HEK293 (cell line): ENCODE results near the gene ICAM5.

Source experiments
- CTCF ChIA-PET: fragments of 350-600 bp; formaldehyde crosslinking; extraction: SDS; loops from one replicate; lab custom pipeline; 2021; ENCODE audit warnings: antibody characterized with exemption; lab: Yijun Ruan, JAX
- POLR2A ChIA-PET: fragments of 300-600 bp; formaldehyde crosslinking; extraction: SDS; loops from one replicate; lab custom pipeline; 2020; ENCODE audit warnings: antibody characterized with exemption, inconsistent platforms; lab: Yijun Ruan, JAX
- H3K27ac ChIP-seq: fragments of 200-500 bp; sonication (Bioruptor generic); 2 replicates; pipeline ENCODE4 v1.5.1; 2014; ENCODE audit warnings: low read depth, low read length, control low read depth, inconsistent platforms; ENCODE audit errors: extremely low read depth
- H3K36me3 ChIP-seq, 2 experiments: fragments of 200-500 bp in 1 of 2; sonication (Bioruptor generic) in 1 of 2; 1 replicate in 1 of 2; 2 replicates in 1 of 2; pipeline ENCODE4 v1.5.1; 2014 to 2017; ENCODE audit warnings: inconsistent platforms in 2 of 2, low read length in 2 of 2; ENCODE audit not compliant: control insufficient read depth in 2 of 2, insufficient read depth in 1 of 2
- H3K4me1 ChIP-seq: fragments of 200-500 bp; sonication (Bioruptor generic); 2 replicates; pipeline ENCODE4 v1.5.1; 2014; ENCODE audit warnings: mild to moderate bottlenecking, low read length, inconsistent platforms; ENCODE audit not compliant: control insufficient read depth, insufficient read depth
- H3K4me3 ChIP-seq: 2 replicates; pipeline ENCODE4 v1.5.1; 2011; ENCODE audit warnings: low read depth, mild to moderate bottlenecking, control low read depth, low read length, moderate library complexity
- H3K9me3 ChIP-seq: fragments of 200-500 bp; sonication (Bioruptor generic); 2 replicates; pipeline ENCODE4 v1.5.1; 2014; ENCODE audit warnings: low read depth, low read length, inconsistent platforms; ENCODE audit not compliant: control insufficient read depth, insufficient read depth
- ATF2 ChIP-seq: fragments of 450-650 bp; formaldehyde crosslinking; IDR thresholded peaks from 2 replicates; pipeline ENCODE4 v1.5.1; 2016; ENCODE audit warnings: missing biosample characterization, missing genetic modification characterization, low read depth
- BCL11B ChIP-seq: fragments of 450-650 bp; formaldehyde crosslinking; IDR thresholded peaks from 2 replicates; pipeline ENCODE4 v1.5.1; 2016; ENCODE audit warnings: low read depth, missing biosample characterization, missing genetic modification characterization
- EGR2 ChIP-seq: fragments of 450-650 bp; formaldehyde crosslinking; IDR thresholded peaks from 2 replicates; pipeline ENCODE4 v1.5.1; 2016; ENCODE audit warnings: low read depth, missing biosample characterization, missing genetic modification characterization
- KLF8 ChIP-seq: fragments of 450-650 bp; formaldehyde crosslinking; IDR thresholded peaks from 2 replicates; pipeline ENCODE4 v1.5.1; 2016; ENCODE audit warnings: missing biosample characterization, missing genetic modification characterization
- PBX3 ChIP-seq: sonication (generic); formaldehyde crosslinking; IDR thresholded peaks from 2 replicates; pipeline ENCODE4 v1.8.1; 2022; ENCODE audit warnings: mild to moderate bottlenecking, moderate library complexity, missing genetic modification reagents
- PRDM4 ChIP-seq: fragments of 450-650 bp; formaldehyde crosslinking; IDR thresholded peaks from 2 replicates; pipeline ENCODE4 v1.5.1; 2017; ENCODE audit warnings: missing biosample characterization, missing genetic modification characterization
- REPIN1 ChIP-seq: fragments of 450-650 bp; formaldehyde crosslinking; IDR thresholded peaks from 2 replicates; pipeline ENCODE4 v1.5.1; 2017; ENCODE audit warnings: missing biosample characterization, missing genetic modification characterization, low read depth
- SETDB1 ChIP-seq: IDR thresholded peaks from one replicate; pipeline ENCODE4 v1.6.1; 2017; ENCODE audit warnings: mild to moderate bottlenecking, low read length, moderate library complexity, mixed read lengths; ENCODE audit not compliant: insufficient read length
- ZBTB26 ChIP-seq: fragments of 450-650 bp; formaldehyde crosslinking; optimal IDR thresholded peaks from 2 replicates; pipeline ENCODE3; 2016; ENCODE audit warnings: missing biosample characterization, mild to moderate bottlenecking, missing genetic modification characterization
- ZBTB48 ChIP-seq: fragments of 450-650 bp; formaldehyde crosslinking; IDR thresholded peaks from 2 replicates; pipeline ENCODE4 v1.5.1; 2016; ENCODE audit warnings: missing biosample characterization, missing genetic modification characterization
- ZBTB7A ChIP-seq: fragments of 450-650 bp; formaldehyde crosslinking; IDR thresholded peaks from 2 replicates; pipeline ENCODE4 v1.5.1; 2016; ENCODE audit warnings: low read depth, missing biosample characterization, missing genetic modification characterization
- ZBTB8A ChIP-seq: fragments of 450-650 bp; formaldehyde crosslinking; IDR thresholded peaks from 2 replicates; pipeline ENCODE4 v1.5.1; 2016; ENCODE audit warnings: missing biosample characterization, missing genetic modification characterization
- ZNF112 ChIP-seq: fragments of 450-650 bp; formaldehyde crosslinking; IDR thresholded peaks from 2 replicates; pipeline ENCODE4 v1.5.0; 2017; ENCODE audit warnings: missing biosample characterization, missing genetic modification characterization
- ZNF114 ChIP-seq: fragments of 450-650 bp; formaldehyde crosslinking; IDR thresholded peaks from 2 replicates; pipeline ENCODE4 v1.5.0; 2017; ENCODE audit warnings: missing biosample characterization, missing genetic modification characterization
- ZNF155 ChIP-seq: fragments of 450-650 bp; formaldehyde crosslinking; IDR thresholded peaks from 2 replicates; pipeline ENCODE4 v1.5.1; 2016; ENCODE audit warnings: missing biosample characterization, missing genetic modification characterization
- ZNF266 ChIP-seq: fragments of 450-650 bp; formaldehyde crosslinking; IDR thresholded peaks from 2 replicates; pipeline ENCODE4 v1.5.1; 2016; ENCODE audit warnings: missing biosample characterization, missing genetic modification characterization, low read depth
- ZNF426 ChIP-seq: fragments of 450-650 bp; formaldehyde crosslinking; IDR thresholded peaks from 2 replicates; pipeline ENCODE4 v1.5.1; 2017; ENCODE audit warnings: missing biosample characterization, missing genetic modification characterization, mild to moderate bottlenecking, inconsistent platforms, moderate library complexity
- ZNF473 ChIP-seq: fragments of 450-650 bp; formaldehyde crosslinking; IDR thresholded peaks from 2 replicates; pipeline ENCODE4 v1.5.1; 2017; ENCODE audit warnings: missing biosample characterization, missing genetic modification characterization
- ZNF513 ChIP-seq: fragments of 450-650 bp; IDR thresholded peaks from 2 replicates; pipeline ENCODE4 v1.5.1; 2018; ENCODE audit warnings: missing biosample characterization, missing genetic modification characterization
- ZNF560 ChIP-seq: fragments of 450-650 bp; formaldehyde crosslinking; IDR thresholded peaks from 2 replicates; pipeline ENCODE4 v1.5.1; 2017; ENCODE audit warnings: missing biosample characterization, missing genetic modification characterization, borderline replicate concordance
- ZNF561 ChIP-seq: fragments of 450-650 bp; IDR thresholded peaks from 2 replicates; pipeline ENCODE4 v1.5.1; 2018; ENCODE audit warnings: missing biosample characterization, missing genetic modification characterization, borderline replicate concordance
- ZNF596 ChIP-seq: fragments of 450-650 bp; IDR thresholded peaks from 2 replicates; pipeline ENCODE4 v1.5.0; 2018; ENCODE audit warnings: missing biosample characterization, mild to moderate bottlenecking, missing genetic modification characterization, moderate library complexity
- ZNF645 ChIP-seq: fragments of 450-650 bp; formaldehyde crosslinking; IDR thresholded peaks from 2 replicates; pipeline ENCODE4; 2016; ENCODE audit warnings: missing biosample characterization, missing genetic modification characterization
- ZNF785 ChIP-seq: fragments of 450-650 bp; formaldehyde crosslinking; IDR thresholded peaks from 2 replicates; pipeline ENCODE4 v1.5.1; 2016; ENCODE audit warnings: missing biosample characterization, missing genetic modification characterization
- ZNF837 ChIP-seq: fragments of 450-650 bp; formaldehyde crosslinking; IDR thresholded peaks from 2 replicates; pipeline ENCODE4 v1.5.1; 2016; ENCODE audit warnings: missing biosample characterization, missing genetic modification characterization
- ZSCAN4 ChIP-seq: fragments of 450-650 bp; formaldehyde crosslinking; IDR thresholded peaks from 2 replicates; pipeline ENCODE4 v1.5.1; 2017; ENCODE audit warnings: missing biosample characterization, missing genetic modification characterization
- ZXDB ChIP-seq: fragments of 450-650 bp; formaldehyde crosslinking; IDR thresholded peaks from 2 replicates; pipeline ENCODE4 v1.5.1; 2016; ENCODE audit warnings: missing biosample characterization, missing genetic modification characterization

The ICAM5 gene

GRCh38 chr19:10321874-10322835 is 32.4 kb downstream of the ICAM5 start:
- ChIA-PET CTCF (no interaction called here), POLR2A (interaction anchor here (0.9 to 3.6 kb wide), 3 partner anchors 9 to 11 kb away, joined by 3 to 17 read pairs (median 5); partner anchors contain the start of gene RAVER1)
- TF ChIP-seq ZNF155 (tag by site-specific recombination), result no peak
- no peak for TF ChIP-seq ZNF645 (tag by site-specific recombination)
- TF ChIP-seq ZBTB7A (tag by site-specific recombination), result no peak; the same call in 1 of the 2 replicates
- TF ChIP-seq ZNF112 (tag by site-specific recombination), result no peak
- no peak for TF ChIP-seq ZNF426
- TF ChIP-seq ZXDB, result no peak
- no peak for TF ChIP-seq ZBTB26
- peak; percentile 64 for TF ChIP-seq ZBTB8A (tag by site-specific recombination)
- TF ChIP-seq ZNF114 (tag by site-specific recombination), result no peak
- TF ChIP-seq ATF2, result no peak
- no peak for TF ChIP-seq ZBTB48
- TF ChIP-seq ZNF596 (tag by site-specific recombination), result no peak
- no peak for TF ChIP-seq ZNF266 (tag by site-specific recombination)
- no peak for TF ChIP-seq BCL11B (tag by site-specific recombination)
- TF ChIP-seq ZNF560, result no peak
- no peak for TF ChIP-seq REPIN1 (tag by site-specific recombination)
- no peak for TF ChIP-seq SETDB1
- TF ChIP-seq ZNF785 (tag by site-specific recombination), result no peak
- peak; percentile 56; the same call in 1 of the 2 replicates for TF ChIP-seq KLF8 (tag by site-specific recombination)
- TF ChIP-seq ZNF837 (tag by site-specific recombination), result no peak
- no peak for TF ChIP-seq EGR2
- TF ChIP-seq PBX3 (CRISPR knock-in tag), result no peak
- no peak for TF ChIP-seq ZNF561 (tag by site-specific recombination)
- TF ChIP-seq ZNF473 (tag by site-specific recombination), result no peak
- no peak for TF ChIP-seq PRDM4 (tag by site-specific recombination)
- TF ChIP-seq ZNF513 (tag by site-specific recombination), result no peak
- TF ChIP-seq ZSCAN4 (tag by site-specific recombination), result peak; percentile 90

More at GRCh38 chr19:10321874-10322835, 32.4 kb downstream of the ICAM5 start:
- Histone ChIP-seq H3K4me3 (no peak overlapping the region), H3K27ac (no peak overlapping the region), H3K9me3 (no peaks in the 10 kb centered on the region), H3K36me3 (peaks cover 44 to 94% of the 10 kb centered on the region in 2 experiments; a peak in 2 of 3 replicates), H3K4me1 (no peaks in the 10 kb centered on the region)
